RPMI7951 (cell line): ENCODE data around the gene ATP8B1. TPM values are rescaled to one million over a fixed set of nuclear protein-coding genes. Genes with fewer than 3 reads are reported as not detected.

ENCODE experiments used
- DNase-seq: peaks from one replicate; pipeline ENCODE4 v3.0.0-alpha.2; 2012; ENCODE audit warnings: low read depth
- total RNA-seq: library from RNA; depleted of rRNA; stranded (reverse); fragments of >200 nt; shearing (Covaris generic); gene quantifications from 2 replicates; pipeline ENCODE4 v1.2.3, GENCODE V29; 2014

The ATP8B1 gene
- total RNA-seq, 1 experiment from 2014 or later: 12.5 TPM

GRCh38 chr18:57792631-57793301, 10.3 kb downstream of the ATP8B1 start:
- DNase-seq: no peak

- no peak for DNase-seq
Observed at GRCh38 chr18:57791911-57792310, 11.2 kb downstream of the ATP8B1 start.

DNA sequence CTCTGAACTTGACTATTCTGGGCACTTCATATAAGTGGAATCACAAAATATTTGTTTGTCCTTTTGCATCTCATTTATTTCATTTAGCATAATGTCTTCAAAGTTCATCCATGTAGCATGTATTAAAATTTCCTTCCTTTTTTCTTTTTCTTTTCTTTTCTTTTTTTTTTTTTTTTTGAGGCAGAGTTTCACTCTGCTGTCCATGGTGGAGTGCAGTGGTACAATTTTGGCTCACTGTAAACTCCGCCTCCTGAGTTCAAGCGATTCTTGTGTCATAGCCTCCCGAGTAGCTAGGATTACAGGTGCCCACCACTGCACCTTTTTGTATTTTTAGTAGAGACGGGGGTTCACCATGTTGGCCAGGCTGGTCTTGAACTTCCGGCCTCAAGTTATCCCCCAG, 11.9 kb downstream of the ATP8B1 start:
- DNase-seq: no peak

- DNase-seq: no peak
Observed at GRCh38 chr18:57790316-57790715, 12.8 kb downstream of the ATP8B1 start.

- DNase-seq: no peak
Observed at GRCh38 chr18:57789759-57790158, 13.4 kb downstream of the ATP8B1 start.

GRCh38 chr18:57789090-57789489, 14.0 kb downstream of the ATP8B1 start:
- peak; percentile 51 for DNase-seq

- no peak for DNase-seq
Observed at GRCh38 chr18:57787068-57787685, 15.9 kb downstream of the ATP8B1 start.

DNA sequence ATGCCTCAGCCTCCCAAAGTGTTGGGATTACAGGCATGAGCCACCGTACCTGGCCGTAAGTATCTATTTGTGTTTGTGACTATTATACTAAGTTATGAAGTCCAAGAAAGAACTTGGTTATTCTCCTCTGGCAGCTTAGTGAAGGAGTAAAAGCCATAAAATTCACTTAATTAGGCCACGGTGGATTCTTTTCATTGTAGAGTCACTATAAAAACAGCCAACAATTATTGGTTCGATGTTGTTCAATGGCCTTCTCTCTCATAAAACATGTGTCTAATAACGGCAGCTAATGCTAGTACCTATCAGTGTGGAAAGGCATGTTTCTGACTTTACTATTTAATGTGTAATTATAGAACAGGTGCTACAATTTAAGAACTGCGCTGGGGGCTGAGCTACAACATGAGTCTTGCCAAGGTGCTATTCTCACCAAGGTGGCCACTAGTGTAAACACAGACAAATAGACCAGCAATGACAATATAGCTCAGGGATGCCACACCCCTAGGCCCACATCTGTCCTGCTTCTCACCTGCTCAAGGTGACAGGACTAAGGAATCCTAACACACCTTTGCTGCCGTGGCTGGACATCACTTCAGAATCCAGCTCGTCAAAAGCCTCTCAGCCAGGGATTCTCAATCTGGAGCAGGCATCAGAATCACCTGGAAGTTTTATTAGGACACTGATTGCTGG, 17.2 kb downstream of the ATP8B1 start:
- no peak for DNase-seq

- no peak for DNase-seq
Observed at GRCh38 chr18:57784801-57785114, 18.4 kb downstream of the ATP8B1 start.

GRCh38 chr18:57784034-57784800, 18.9 kb downstream of the ATP8B1 start:
- peak; percentile 84 for DNase-seq

- DNase-seq: no peak
Observed at GRCh38 chr18:57782049-57782448, 21.1 kb downstream of the ATP8B1 start.

DNA sequence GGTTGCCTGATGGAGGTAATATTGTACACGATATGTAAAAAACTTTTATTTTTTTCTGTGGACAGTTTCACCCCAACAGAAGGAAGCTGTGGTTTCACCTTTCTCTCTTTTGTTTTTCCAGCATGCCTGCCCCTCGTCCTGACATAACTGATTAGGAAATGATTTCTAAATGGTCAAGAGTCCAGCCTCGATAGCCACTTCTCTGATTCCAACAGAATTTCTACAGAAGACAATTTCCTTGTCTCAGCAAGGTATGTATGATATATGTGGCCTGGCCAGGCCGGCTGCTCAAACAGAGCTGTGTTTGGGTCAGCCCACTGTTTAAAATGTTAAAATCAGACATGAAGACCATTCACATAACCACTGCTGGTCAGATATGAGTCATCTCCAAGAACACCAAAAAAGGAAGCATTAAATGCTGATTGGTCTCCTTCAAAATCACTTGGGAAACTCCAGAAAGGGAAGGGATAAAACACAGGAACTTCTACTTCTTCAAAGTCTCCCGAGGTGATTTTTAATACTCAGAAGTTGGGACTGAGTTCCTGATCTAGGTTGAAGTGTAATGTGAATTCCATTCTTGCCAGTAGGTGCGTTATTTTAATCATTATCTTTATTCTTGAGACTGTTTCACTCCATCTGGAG, 22.3 kb downstream of the ATP8B1 start:
- peak; percentile 94 for DNase-seq

GRCh38 chr18:57780318-57780705, 22.8 kb downstream of the ATP8B1 start:
- peak; percentile 62 for DNase-seq

- no peak for DNase-seq
Observed at GRCh38 chr18:57776767-57777166, 26.3 kb downstream of the ATP8B1 start.

DNA sequence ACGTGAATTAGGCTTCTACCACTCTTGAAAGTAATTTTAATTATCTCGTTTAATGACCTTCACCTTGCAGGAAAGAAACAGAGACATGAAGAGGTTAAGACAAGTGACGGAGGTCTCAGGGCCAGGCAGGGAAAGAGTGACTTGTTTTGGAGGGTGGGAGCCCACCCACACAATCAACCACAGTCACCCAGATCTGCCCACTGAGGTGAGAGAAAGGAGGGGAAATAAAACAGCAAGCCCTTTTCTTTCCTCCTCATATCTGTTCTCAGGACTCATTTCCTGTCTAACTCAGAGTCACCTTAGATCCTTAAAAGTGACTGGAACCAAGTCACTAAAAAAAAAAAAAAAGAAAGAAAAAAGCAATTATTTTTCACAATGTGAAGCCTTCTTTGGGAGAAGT, 26.8 kb downstream of the ATP8B1 start:
- DNase-seq: no peak

DNA sequence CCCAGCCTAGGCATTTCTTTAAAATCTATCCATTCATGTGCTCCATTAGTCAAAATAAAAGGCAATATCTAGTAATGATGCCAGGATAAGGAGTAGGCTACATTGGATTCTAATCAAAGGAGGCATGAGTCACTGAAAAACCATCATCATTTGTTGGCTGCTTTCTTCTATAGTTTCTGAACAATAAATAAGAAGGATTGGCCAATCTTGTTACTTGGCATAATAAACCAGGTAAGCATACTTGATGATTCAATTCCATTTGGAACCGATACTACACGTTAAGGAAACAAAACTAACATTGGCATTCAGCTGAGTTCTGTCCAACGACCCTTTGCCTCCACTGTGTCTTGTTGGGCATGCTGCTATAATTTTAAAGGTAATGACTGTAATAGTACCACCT, 27.2 kb downstream of the ATP8B1 start:
- no peak for DNase-seq

DNA sequence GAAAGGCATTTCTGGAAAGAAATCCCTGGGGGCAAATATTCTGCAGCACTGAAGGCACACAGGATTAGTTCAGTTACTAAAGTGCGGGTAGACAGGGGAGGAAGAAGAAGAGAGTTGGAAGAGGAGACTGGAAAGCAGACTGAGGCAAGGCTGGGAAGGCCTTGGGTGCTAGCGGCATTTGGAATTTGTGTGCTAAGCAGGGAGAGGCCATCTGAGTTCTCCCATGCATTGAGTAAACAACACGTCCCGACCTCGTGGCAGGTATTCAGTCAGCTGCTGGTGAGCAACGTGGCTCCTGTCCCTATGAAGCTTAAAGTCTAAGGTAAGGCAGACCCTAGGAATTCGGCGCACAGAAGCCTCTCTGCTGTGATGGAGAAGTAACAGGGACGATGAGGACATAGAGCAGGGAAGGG, 30.7 kb downstream of the ATP8B1 start:
- no peak for DNase-seq

DNA sequence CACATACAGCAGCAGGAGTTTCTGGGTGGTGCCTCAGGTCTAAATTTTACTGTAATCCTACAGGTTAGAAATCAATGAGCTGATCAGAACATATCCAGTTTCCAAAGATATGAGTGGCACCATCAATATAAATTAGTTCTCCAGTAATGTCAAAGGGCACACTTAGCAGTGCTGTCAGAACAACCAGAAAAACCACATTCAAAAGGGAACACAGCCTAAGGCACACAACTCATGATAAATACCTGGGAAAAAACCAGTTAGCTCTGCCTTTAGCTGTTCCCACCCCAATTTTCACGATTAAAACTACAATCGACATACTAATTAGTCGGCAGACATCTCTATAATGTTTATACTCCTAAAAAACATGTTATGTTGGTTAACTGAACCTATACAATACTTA, 31.5 kb downstream of the ATP8B1 start:
- peak; percentile 19 for DNase-seq

DNA sequence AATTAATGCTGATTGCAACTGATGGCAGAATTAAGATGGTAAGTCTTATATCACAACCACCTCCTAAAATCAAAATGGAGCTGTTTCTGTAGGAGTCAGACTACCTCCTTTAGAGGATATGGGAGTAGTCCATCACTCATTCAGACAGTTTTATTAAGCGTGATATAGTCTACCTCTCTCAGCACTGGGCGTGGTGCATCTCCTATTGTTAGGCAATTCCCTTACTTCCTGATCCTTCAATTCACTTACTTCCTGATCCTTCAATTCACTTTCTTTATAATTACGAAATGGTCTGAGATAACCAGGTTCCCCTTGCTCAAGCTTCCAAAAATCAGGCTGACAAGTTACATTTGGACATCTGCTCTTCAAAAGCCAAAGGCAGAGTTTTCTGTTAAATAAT, 31.9 kb downstream of the ATP8B1 start:
- no peak for DNase-seq

GRCh38 chr18:57768537-57769326, 34.4 kb downstream of the ATP8B1 start:
- DNase-seq: peak; percentile 43
